ENCODE measurements around the gene FXYD3. TPM values are rescaled to one million over a fixed set of nuclear protein-coding genes. Genes with fewer than 3 reads are reported as not detected.
A peak's percentile ranks its signal among the peaks of the same experiment; 100 is the strongest.

The FXYD3 gene
- total RNA-seq = 2.5 and 2.8 TPM in 2 replicates
- long read RNA-seq, partial matches to known transcripts = 1 of 1 reads
- long read RNA-seq, other reads (novel, unspliced or antisense) = 0 of 1 reads

DNA sequence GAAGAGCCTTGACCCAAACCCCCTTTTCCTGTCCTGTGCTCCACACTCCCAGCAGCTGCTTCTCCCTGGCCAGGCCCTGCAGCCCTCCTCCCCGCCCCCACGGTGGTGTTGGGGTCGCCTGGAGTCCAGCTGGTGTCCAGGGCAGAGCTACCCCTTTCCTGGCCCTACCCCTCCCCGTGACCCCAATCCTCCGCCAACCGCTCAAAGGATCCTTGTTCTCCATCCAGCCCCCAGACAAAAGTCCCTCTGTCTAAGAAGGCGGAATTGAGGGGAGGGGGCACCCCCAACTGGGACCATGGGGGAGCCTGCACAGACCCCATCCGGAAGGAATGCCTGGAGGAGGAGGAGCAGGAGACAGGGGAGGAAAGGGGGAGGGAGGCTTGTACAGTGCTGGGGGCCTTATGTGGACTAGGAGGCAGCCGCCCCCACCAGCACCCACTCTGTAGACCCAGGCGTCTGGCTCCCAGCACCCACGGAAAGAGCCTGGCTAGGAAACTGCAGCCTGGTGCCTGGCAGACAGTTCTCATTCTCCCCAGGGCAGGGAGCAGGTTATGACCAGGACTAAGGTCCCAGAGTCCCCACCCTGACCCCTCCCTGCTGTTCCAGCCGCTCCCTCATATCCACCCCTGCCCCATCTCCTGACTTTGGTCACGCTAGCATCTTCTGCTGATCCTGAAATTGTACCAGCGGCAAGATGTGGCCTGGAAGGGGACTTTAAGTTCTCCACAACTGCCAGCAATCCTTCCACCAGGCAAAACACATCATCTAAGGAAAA is at the start of gene FXYD3:
Gene FXYD3, plus strand, starts transcription at position 647 of the 775 bp plus-strand sequence. CDS start 3,554 bp downstream, outside the sequence.
- peak; percentile 54 for DNase-seq (ENCODE audit: low read depth, low spot score)
- Mint-ChIP-seq H3K27ac (ENCODE audit: unreplicated experiment) (peak within 1 kb of the TSS; percentile 90), H3K9me3 (no peaks in the 10 kb centered on the region), H3K4me1 (peaks cover 56% of the 10 kb centered on the region), H3K36me3 (ENCODE audit: low read depth) (no peaks in the 10 kb centered on the region), H3K27me3 (ENCODE audit: low read depth) (peaks cover 3% of the 10 kb centered on the region), H3K4me3 (peak within 1 kb of the TSS; percentile 78)
- no peak for TF ChIP-seq CTCF (conservative IDR thresholded peaks at IDR 0.05)

GRCh38 chr19:35066121-35066520 is 49.5 kb upstream of the FXYD3 start:
- no peak for TF ChIP-seq CTCF (conservative IDR thresholded peaks at IDR 0.05)
- H3K9me3 Mint-ChIP-seq = no peaks in the 10 kb centered on the region
- H3K27ac Mint-ChIP-seq (ENCODE audit: unreplicated experiment) = no peak overlapping the region
- peaks cover 19% of the 10 kb centered on the region for H3K4me1 Mint-ChIP-seq
- DNase-seq (ENCODE audit: low read depth, low spot score) = no peak
- H3K4me3 Mint-ChIP-seq = no peak overlapping the region
- H3K27me3 Mint-ChIP-seq (ENCODE audit: low read depth) = peaks cover 10% of the 10 kb centered on the region
- no peaks in the 10 kb centered on the region for H3K36me3 Mint-ChIP-seq (ENCODE audit: low read depth)

- no peaks in the 10 kb centered on the region for H3K36me3 Mint-ChIP-seq (ENCODE audit: low read depth)
Observed at GRCh38 chr19:35066691-35067563, 48.7 kb upstream of the FXYD3 start.

GRCh38 chr19:35068941-35069634 is 46.5 kb upstream of the FXYD3 start:
- no peak overlapping the region for H3K27ac Mint-ChIP-seq (ENCODE audit: unreplicated experiment)
- H3K27me3 Mint-ChIP-seq (ENCODE audit: low read depth) = peaks cover 1% of the 10 kb centered on the region
- no peak overlapping the region for H3K4me3 Mint-ChIP-seq
- no peak for DNase-seq (ENCODE audit: low read depth, low spot score)
- no peaks in the 10 kb centered on the region for H3K36me3 Mint-ChIP-seq (ENCODE audit: low read depth)
- TF ChIP-seq CTCF (conservative IDR thresholded peaks at IDR 0.05) = no peak
- H3K9me3 Mint-ChIP-seq = no peaks in the 10 kb centered on the region
- H3K4me1 Mint-ChIP-seq = peaks cover 19% of the 10 kb centered on the region

More at GRCh38 chr19:35066691-35067563, 48.7 kb upstream of the FXYD3 start:
- H3K4me3 Mint-ChIP-seq = no peak overlapping the region
- DNase-seq (ENCODE audit: low read depth, low spot score) = peak; percentile 94
- peak overlapping the region; percentile 43 for H3K27ac Mint-ChIP-seq (ENCODE audit: unreplicated experiment)
- peaks cover 19% of the 10 kb centered on the region for H3K4me1 Mint-ChIP-seq
- peak; percentile 92 for TF ChIP-seq CTCF (conservative IDR thresholded peaks at IDR 0.05)
- H3K27me3 Mint-ChIP-seq (ENCODE audit: low read depth) = peaks cover 10% of the 10 kb centered on the region
- no peaks in the 10 kb centered on the region for H3K9me3 Mint-ChIP-seq

DNA sequence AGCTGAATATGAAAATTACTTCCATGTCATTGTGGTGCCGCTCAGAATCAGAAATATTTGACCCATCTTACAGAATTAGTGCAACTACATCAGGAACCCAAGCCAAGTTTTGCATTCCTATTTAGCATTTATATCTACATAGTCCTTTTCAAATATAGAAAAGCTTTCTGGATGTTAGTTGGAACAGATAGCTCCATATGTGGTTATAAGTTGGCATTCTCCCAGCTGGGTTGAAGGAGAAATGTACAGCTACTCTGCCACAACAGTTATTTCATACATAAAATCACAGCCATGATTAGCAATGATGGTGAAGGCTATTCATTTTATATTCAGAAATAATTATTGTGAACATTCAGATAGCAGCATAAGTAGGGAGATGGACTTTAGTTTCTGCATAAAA is 45.9 kb upstream of the FXYD3 start:
- Mint-ChIP-seq H3K9me3 (no peaks in the 10 kb centered on the region), H3K27me3 (ENCODE audit: low read depth) (no peaks in the 10 kb centered on the region), H3K36me3 (ENCODE audit: low read depth) (no peaks in the 10 kb centered on the region), H3K27ac (ENCODE audit: unreplicated experiment) (no peak overlapping the region), H3K4me3 (no peak overlapping the region), H3K4me1 (peaks cover 19% of the 10 kb centered on the region)
- no peak for DNase-seq (ENCODE audit: low read depth, low spot score)
- no peak for TF ChIP-seq CTCF (conservative IDR thresholded peaks at IDR 0.05)
